ENCODE data around the gene STRIT1. TPM values are rescaled to one million over a fixed set of nuclear protein-coding genes. Genes with fewer than 3 reads are reported as not detected.

Gene STRIT1
- total and polyA plus RNA-seq, 2 of the 4 experiments (the other 2 are of a cell fraction) = not detected

Other genes with a start within 250 kb of the STRIT1 start
- 19.4 and 22.8 TPM in 2 replicates for gene MME, start 213.4 kb downstream of the STRIT1 start, total RNA-seq (2012; rRNA removed)
- 7.5 and 11.7 TPM in 2 replicates for gene MME, start 213.4 kb downstream of the STRIT1 start, polyA plus RNA-seq (2012; rRNA removed)